ENCODE data around the gene PCSK4.
"Not testable (repeated sequence)": the region's sequence is repeated elsewhere in the genome, so short reads cannot be mapped to it uniquely, and the experiment has no call there.

Gene PCSK4

GRCh38 chr19:1486720-1487575 is 3.2 kb downstream of the PCSK4 start:
- no peak for DNase-seq

GRCh38 chr19:1483979-1484428 is 6.1 kb downstream of the PCSK4 start:
- DNase-seq, result no peak

- no peak for DNase-seq
These were observed 6.8 kb downstream of the PCSK4 start for GRCh38 chr19:1483131-1483978.

- DNase-seq, result no peak
These were observed 7.6 kb downstream of the PCSK4 start for GRCh38 chr19:1482361-1483130.

- no peak for DNase-seq
These were observed 8.2 kb downstream of the PCSK4 start for GRCh38 chr19:1481893-1482360.

- no peak for DNase-seq
These were observed 8.8 kb downstream of the PCSK4 start for GRCh38 chr19:1481224-1481892.

GRCh38 chr19:1478934-1479707 is 11.0 kb downstream of the PCSK4 start, which contains the start of gene C19orf25:
TSS of gene C19orf25 (minus strand) at chr19:1479215. CDS start at chr19:1478903, 312 bp downstream.
- peak; percentile 92 to 93 for DNase-seq

- DNase-seq, result not testable (repeated sequence)
These were observed 13.1 kb downstream of the PCSK4 start for GRCh38 chr19:1477056-1477455.

GRCh38 chr19:1475751-1476437 is 14.3 kb downstream of the PCSK4 start:
- no peak for DNase-seq

GRCh38 chr19:1474765-1475351 is 15.3 kb downstream of the PCSK4 start:
- no peak for DNase-seq

GRCh38 chr19:1474011-1474764 is 16.0 kb downstream of the PCSK4 start:
- DNase-seq, result no peak

- no peak for DNase-seq
These were observed 16.9 kb downstream of the PCSK4 start for GRCh38 chr19:1473085-1473851.

GRCh38 chr19:1472231-1473084 is 17.7 kb downstream of the PCSK4 start:
- DNase-seq, result no peak

- DNase-seq, result no peak
These were observed 18.5 kb downstream of the PCSK4 start for GRCh38 chr19:1471515-1472160.

- no peak for DNase-seq
These were observed 19.1 kb downstream of the PCSK4 start for GRCh38 chr19:1471010-1471514.

- peak; percentile 69 to 74 for DNase-seq
These were observed 19.7 kb downstream of the PCSK4 start for GRCh38 chr19:1470305-1471009.

- DNase-seq, result no peak
These were observed 20.2 kb downstream of the PCSK4 start for GRCh38 chr19:1470055-1470304.

Data from CD4-positive, alpha-beta T cell treated with Interleukin-1 beta for 1 hour (primary cell).